OCI-LY7 (cell line): ENCODE measurements around the gene GAGE12D. TPM values are rescaled to one million over a fixed set of nuclear protein-coding genes. Genes with fewer than 3 reads are reported as not detected.

Source experiments
- small RNA-seq: library from RNA; depleted of rRNA; stranded (forward); fragments of <200 nt; gene quantifications from one replicate; pipeline ENCODE3, GENCODE V24; 2014
- total RNA-seq, 2 experiments: library from RNA; depleted of rRNA in 1 of 2; stranded (reverse); fragments of >200 nt in 1 of 2; shearing (Covaris generic) in 1 of 2; gene quantifications; 2 replicates each; pipeline ENCODE4 v1.2.3, GENCODE V29; 2014 to 2022

GAGE12D gene
- total RNA-seq, 2 experiments from 2014 or later = not detected

Small RNAs within 50 kb of the gene (small RNA-seq; reads per million reads assigned to genes)
- gene GAGE12B = not detected

Other genes with a start within 250 kb of the GAGE12D start
- not detected in 2 replicates for gene GAGE10, start 238.1 kb upstream of the GAGE12D start, total RNA-seq (2014; rRNA removed; shearing (Covaris generic))
- not detected in 2 replicates for gene GAGE10, start 238.1 kb upstream of the GAGE12D start, total RNA-seq (2022)
- gene GAGE12J, start 219.7 kb upstream of the GAGE12D start, total RNA-seq (2014; rRNA removed; shearing (Covaris generic)) = not detected in 2 replicates
- gene GAGE12J, start 219.7 kb upstream of the GAGE12D start, total RNA-seq (2022) = not detected in 2 replicates
- not detected in 2 replicates for gene GAGE13, start 210.2 kb upstream of the GAGE12D start, total RNA-seq (2014; rRNA removed; shearing (Covaris generic))
- not detected in 2 replicates for gene GAGE13, start 210.2 kb upstream of the GAGE12D start, total RNA-seq (2022)
- gene GAGE12C, start 9.6 kb upstream of the GAGE12D start, total RNA-seq (2014; rRNA removed; shearing (Covaris generic)) = not detected in 2 replicates
- not detected in 2 replicates for gene GAGE12C, start 9.6 kb upstream of the GAGE12D start, total RNA-seq (2022)
- gene GAGE12E, start 9.6 kb downstream of the GAGE12D start, total RNA-seq (2014; rRNA removed; shearing (Covaris generic)) = not detected in 2 replicates
- gene GAGE12E, start 9.6 kb downstream of the GAGE12D start, total RNA-seq (2022) = not detected in 2 replicates
- not detected in 2 replicates for gene GAGE12F, start 19.1 kb downstream of the GAGE12D start, total RNA-seq (2014; rRNA removed; shearing (Covaris generic))
- gene GAGE12F, start 19.1 kb downstream of the GAGE12D start, total RNA-seq (2022) = not detected in 2 replicates
- not detected in 2 replicates for gene GAGE12G, start 28.7 kb downstream of the GAGE12D start, total RNA-seq (2014; rRNA removed; shearing (Covaris generic))
- not detected in 2 replicates for gene GAGE12G, start 28.7 kb downstream of the GAGE12D start, total RNA-seq (2022)
- not detected in 2 replicates for gene GAGE12H, start 38.2 kb downstream of the GAGE12D start, total RNA-seq (2014; rRNA removed; shearing (Covaris generic))
- not detected in 2 replicates for gene GAGE12H, start 38.2 kb downstream of the GAGE12D start, total RNA-seq (2022)
- not detected in 2 replicates for gene GAGE2A, start 47.8 kb downstream of the GAGE12D start, total RNA-seq (2014; rRNA removed; shearing (Covaris generic))
- gene GAGE2A, start 47.8 kb downstream of the GAGE12D start, total RNA-seq (2022) = not detected in 2 replicates
- gene GAGE1, start 57.3 kb downstream of the GAGE12D start, total RNA-seq (2014; rRNA removed; shearing (Covaris generic)) = not detected in 2 replicates
- gene GAGE1, start 57.3 kb downstream of the GAGE12D start, total RNA-seq (2022) = not detected in 2 replicates
- gene PAGE1, start 154.3 kb downstream of the GAGE12D start, total RNA-seq (2014; rRNA removed; shearing (Covaris generic)) = not detected in 2 replicates
- not detected in 2 replicates for gene PAGE1, start 154.3 kb downstream of the GAGE12D start, total RNA-seq (2022)